Activated CD4-positive, alpha-beta memory T cell treated with anti-CD3 and anti-CD28 coated beads for 36 hours (primary cell): ENCODE data around the gene LRRN4. TPM values are rescaled to one million over a fixed set of nuclear protein-coding genes. Genes with fewer than 3 reads are reported as not detected.
A peak's percentile ranks its signal among the peaks of the same experiment; 100 is the strongest.

Source experiments
- CTCF ChIA-PET: fragments of 350-600 bp; sonication (Branson Sonifier 250); formaldehyde crosslinking; loops from one replicate; lab custom pipeline; 2021; ENCODE audit warnings: antibody characterized with exemption, inconsistent platforms; lab: Charles Lee
- POLR2A ChIA-PET: fragments of 350-600 bp; sonication (Branson Sonifier 250); formaldehyde crosslinking; loops from one replicate; lab custom pipeline; 2021; ENCODE audit warnings: antibody characterized with exemption; lab: Charles Lee
- DNase-seq: peaks from one replicate; pipeline ENCODE4 v3.0.0-alpha.2; 2020
- H3K27ac Mint-ChIP-seq: one replicate; pipeline ENCODE4 v1.8.0; 2021; ENCODE audit warnings: mixed read lengths
- H3K27me3 Mint-ChIP-seq: one replicate; pipeline ENCODE4 v1.8.0; 2021; ENCODE audit warnings: mixed read lengths
- H3K36me3 Mint-ChIP-seq: one replicate; pipeline ENCODE4 v1.8.0; 2021; ENCODE audit warnings: mixed read lengths
- H3K4me1 Mint-ChIP-seq: one replicate; pipeline ENCODE4 v1.8.0; 2021; ENCODE audit warnings: low read depth, mixed read lengths
- H3K4me3 Mint-ChIP-seq: one replicate; pipeline ENCODE4 v1.8.0; 2021; ENCODE audit warnings: mild to moderate bottlenecking, mixed read lengths
- H3K9me3 Mint-ChIP-seq: one replicate; pipeline ENCODE4 v1.8.0; 2021; ENCODE audit warnings: mixed read lengths
- intact Hi-C: fragments of 100-400 bp; cut with micrococcal nuclease; formaldehyde crosslinking; loops from one replicate; pipeline ENCODE4 v1.15.1; 2023
- total RNA-seq, 2 experiments: library from RNA; stranded (reverse); gene quantifications; one replicate each; pipeline ENCODE4 v1.2.3, GENCODE V29; 2021

The LRRN4 gene
- total RNA-seq, 2 experiments from 2014 or later = not detected

DNA sequence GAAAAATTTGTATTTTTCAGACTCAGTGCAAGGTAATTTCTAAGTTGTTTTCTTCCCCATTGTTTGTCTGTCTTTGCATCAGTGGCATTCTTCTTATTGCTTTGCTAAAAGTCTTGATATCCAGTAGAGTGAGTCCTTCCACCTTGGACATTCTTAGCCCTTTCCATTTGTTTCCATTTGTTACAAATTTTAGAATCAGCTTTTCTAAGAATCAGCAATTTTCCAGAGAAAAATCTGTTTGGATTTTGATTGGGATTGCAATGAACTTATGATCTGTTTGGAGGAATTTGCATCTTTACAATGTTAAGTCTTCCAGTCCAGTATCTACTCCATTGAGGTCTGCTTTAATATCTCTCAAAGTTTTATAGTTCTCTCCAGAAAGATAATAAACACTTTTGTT is 36.4 kb downstream of the LRRN4 start:
- Mint-ChIP-seq H3K36me3 (peaks cover 39% of the 10 kb centered on the region), H3K4me3 (no peak overlapping the region), H3K27ac (no peak overlapping the region), H3K9me3 (no peaks in the 10 kb centered on the region), H3K4me1 (peaks cover 24% of the 10 kb centered on the region), H3K27me3 (no peaks in the 10 kb centered on the region)
- ChIA-PET CTCF (no interaction called here), POLR2A (no interaction called here)
- DNase-seq = no peak
- intact Hi-C loops = no loop called here

DNA sequence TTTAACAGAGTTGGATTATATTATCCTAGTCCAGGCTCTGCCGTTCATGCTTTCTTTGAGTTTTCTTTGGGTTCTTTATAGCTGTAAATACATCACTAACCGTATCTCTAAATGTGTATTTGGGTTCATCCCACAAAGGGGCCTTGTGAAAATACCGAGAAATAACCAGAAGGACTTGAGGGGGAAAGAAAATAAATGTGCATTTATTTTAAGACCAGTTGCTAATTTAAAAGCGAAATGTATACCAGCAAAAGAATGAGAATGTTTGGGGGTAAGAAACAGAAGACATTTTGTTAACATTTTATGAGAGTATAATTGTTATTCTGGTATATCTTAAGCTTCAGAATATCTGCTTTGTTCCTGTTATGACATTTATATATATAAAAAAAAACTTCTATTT is 38.9 kb downstream of the LRRN4 start:
- intact Hi-C loops = no loop called here
- no peak for DNase-seq
- Mint-ChIP-seq H3K4me1 (peaks cover 28% of the 10 kb centered on the region), H3K9me3 (no peaks in the 10 kb centered on the region), H3K4me3 (no peak overlapping the region), H3K27ac (no peak overlapping the region), H3K36me3 (peaks cover 56% of the 10 kb centered on the region), H3K27me3 (no peaks in the 10 kb centered on the region)
- ChIA-PET CTCF (no interaction called here), POLR2A (no interaction called here)

DNA sequence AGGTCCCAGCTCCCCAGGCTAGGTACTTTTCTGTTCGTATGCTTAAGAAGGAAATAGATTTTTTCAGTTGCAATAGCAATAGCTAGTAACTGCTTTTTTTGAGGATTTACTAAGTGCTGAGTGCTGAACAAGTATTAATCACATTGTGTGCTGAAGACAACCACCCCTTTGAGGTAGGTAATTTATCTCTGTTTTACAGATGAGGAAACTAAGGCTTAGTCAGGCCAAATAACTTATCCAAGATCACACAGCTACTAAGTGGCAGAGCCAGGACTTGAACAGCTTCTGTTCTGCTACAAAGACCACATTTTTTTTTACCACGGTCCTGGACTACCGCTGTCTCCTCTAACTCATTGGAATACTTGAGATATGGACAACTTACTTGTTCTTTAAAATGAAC is 39.8 kb downstream of the LRRN4 start:
- Mint-ChIP-seq H3K4me1 (peaks cover 30% of the 10 kb centered on the region), H3K27ac (peak overlapping the region; percentile 14), H3K36me3 (peaks cover 58% of the 10 kb centered on the region), H3K4me3 (no peak overlapping the region), H3K27me3 (no peaks in the 10 kb centered on the region), H3K9me3 (no peaks in the 10 kb centered on the region)
- ChIA-PET CTCF (no interaction called here), POLR2A (no interaction called here)
- DNase-seq = no peak
- intact Hi-C loops = no loop called here

DNA sequence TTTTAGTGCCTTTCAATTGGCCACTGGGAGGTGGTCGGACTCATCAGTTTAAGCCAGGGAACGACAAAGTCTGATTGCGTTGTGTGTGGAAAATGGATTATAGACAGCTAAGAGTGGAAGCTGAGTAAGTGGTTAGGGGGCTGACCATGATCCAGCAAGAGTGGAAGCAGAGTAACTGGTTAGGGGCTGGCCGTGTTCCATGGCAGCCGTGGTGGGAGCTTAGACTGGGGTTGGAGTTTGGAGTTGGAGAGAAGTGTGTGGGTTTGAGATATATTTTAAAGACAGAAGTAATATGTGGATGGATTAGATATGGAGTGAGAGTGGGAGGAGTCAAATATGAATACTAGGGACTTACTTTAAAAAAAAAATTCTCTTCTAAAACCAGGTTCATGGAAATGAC is 41.7 kb downstream of the LRRN4 start:
- Mint-ChIP-seq H3K27me3 (no peaks in the 10 kb centered on the region), H3K4me3 (no peak overlapping the region), H3K36me3 (peaks cover 46% of the 10 kb centered on the region), H3K9me3 (no peaks in the 10 kb centered on the region), H3K4me1 (peaks cover 43% of the 10 kb centered on the region), H3K27ac (no peak overlapping the region)
- no peak for DNase-seq
- intact Hi-C loops = no loop called here
- POLR2A ChIA-PET = interaction anchor here (0.6 kb wide), 1 partner anchor 100 kb away, joined by 4 read pairs; no protein-coding TSS in a partner anchor
- CTCF ChIA-PET = no interaction called here

DNA sequence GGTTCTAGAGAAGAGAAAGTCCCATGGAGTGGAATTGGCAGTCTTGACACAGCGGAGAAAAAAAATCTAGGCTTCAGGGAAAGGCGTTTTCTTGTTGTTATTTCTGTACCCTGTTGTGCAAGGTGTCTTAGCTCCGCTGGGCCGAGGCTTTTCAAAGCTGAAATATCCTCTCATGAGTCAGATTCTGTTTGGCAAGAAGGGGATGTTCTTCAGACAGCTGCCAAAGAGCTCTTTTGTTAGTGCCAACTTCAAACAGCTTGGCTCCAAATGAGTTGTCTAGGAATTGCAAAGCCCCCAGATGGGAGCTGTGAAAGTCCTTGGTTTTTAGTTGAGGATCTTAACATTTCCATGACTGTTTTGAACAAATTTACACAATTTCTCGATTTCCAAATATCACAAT is 45.6 kb downstream of the LRRN4 start:
- no peaks in the 10 kb centered on the region for H3K27me3 Mint-ChIP-seq
- peak; percentile 13 for DNase-seq
- H3K9me3 Mint-ChIP-seq = no peaks in the 10 kb centered on the region
- ChIA-PET CTCF (interaction anchor here (1.4 to 1.5 kb wide), 2 partner anchors 12 to 480 kb away, joined by 3 to 7 read pairs; no protein-coding TSS in a partner anchor), POLR2A (no interaction called here)
- peaks cover 29% of the 10 kb centered on the region for H3K36me3 Mint-ChIP-seq
- no peak overlapping the region for H3K27ac Mint-ChIP-seq
- intact Hi-C loops = no loop called here
- H3K4me1 Mint-ChIP-seq = peaks cover 40% of the 10 kb centered on the region
- H3K4me3 Mint-ChIP-seq = peak overlapping the region; percentile 16

DNA sequence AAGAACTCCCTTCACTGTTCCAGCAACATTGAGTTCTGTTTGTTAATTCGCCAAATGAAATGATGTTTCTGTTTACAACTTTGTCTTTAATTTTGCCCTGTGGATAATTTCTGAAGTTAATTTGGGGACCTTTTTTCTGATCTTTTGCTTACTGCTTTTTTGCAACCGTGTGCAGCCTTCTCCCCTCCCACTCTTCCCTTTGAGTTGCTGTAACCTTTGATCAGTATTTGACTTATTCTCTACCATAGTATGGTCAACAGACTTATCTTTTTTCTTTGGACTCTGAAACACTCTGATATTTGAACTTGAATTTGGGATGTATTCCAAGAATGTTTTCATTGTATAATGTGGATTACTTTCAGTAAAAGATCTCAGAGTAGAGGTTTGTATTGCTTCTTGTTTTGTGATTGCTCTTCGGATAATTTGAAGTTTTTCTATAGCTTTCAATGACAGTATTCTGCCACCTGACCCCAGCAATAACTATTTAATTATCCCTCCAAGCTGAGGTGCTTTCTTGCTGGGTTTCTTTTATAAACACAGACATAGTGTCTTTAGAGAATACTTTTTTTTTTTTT is 46.2 kb downstream of the LRRN4 start:
- peaks cover 41% of the 10 kb centered on the region for H3K4me1 Mint-ChIP-seq
- no peaks in the 10 kb centered on the region for H3K27me3 Mint-ChIP-seq
- H3K9me3 Mint-ChIP-seq = no peaks in the 10 kb centered on the region
- H3K36me3 Mint-ChIP-seq = peaks cover 26% of the 10 kb centered on the region
- intact Hi-C loops = no loop called here
- no peak for DNase-seq
- H3K4me3 Mint-ChIP-seq = peak overlapping the region; percentile 97
- CTCF ChIA-PET = interaction anchor here (0.6 to 1.5 kb wide), 3 partner anchors 12 to 479 kb away, joined by 3 to 7 read pairs (median 3); no protein-coding TSS in a partner anchor
- POLR2A ChIA-PET = no interaction called here
- H3K27ac Mint-ChIP-seq = peak overlapping the region; percentile 32

DNA sequence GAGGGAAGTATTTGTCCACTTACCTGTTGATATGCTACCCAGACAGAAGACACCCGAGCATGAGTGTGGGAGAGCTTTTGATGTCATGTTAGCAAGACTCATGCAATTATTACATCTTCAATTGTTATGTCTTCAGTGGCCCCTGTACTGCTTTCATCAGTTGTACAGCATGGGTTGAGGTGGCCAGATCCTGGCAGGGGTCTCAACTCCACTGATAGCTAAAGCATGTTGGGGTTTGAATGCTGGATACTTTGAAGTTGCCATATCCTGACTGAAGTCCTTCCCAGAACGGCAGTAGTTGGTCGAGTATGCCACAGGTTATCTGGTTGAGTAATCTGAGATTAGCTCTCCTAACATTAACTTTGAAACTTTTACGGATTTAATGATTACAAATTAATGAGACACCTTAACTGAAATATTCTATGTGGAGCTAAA is 46.7 kb downstream of the LRRN4 start:
- no peaks in the 10 kb centered on the region for H3K9me3 Mint-ChIP-seq
- ChIA-PET POLR2A (no interaction called here), CTCF (interaction anchor here (0.6 to 1.5 kb wide), 3 partner anchors 11 to 478 kb away, joined by 3 to 7 read pairs (median 3); no protein-coding TSS in a partner anchor)
- H3K4me1 Mint-ChIP-seq = peaks cover 38% of the 10 kb centered on the region
- no peaks in the 10 kb centered on the region for H3K27me3 Mint-ChIP-seq
- intact Hi-C loops = no loop called here
- DNase-seq = peak; percentile 11
- peaks cover 21% of the 10 kb centered on the region for H3K36me3 Mint-ChIP-seq
- peak overlapping the region; percentile 32 for H3K27ac Mint-ChIP-seq
- H3K4me3 Mint-ChIP-seq = peak overlapping the region; percentile 97

DNA sequence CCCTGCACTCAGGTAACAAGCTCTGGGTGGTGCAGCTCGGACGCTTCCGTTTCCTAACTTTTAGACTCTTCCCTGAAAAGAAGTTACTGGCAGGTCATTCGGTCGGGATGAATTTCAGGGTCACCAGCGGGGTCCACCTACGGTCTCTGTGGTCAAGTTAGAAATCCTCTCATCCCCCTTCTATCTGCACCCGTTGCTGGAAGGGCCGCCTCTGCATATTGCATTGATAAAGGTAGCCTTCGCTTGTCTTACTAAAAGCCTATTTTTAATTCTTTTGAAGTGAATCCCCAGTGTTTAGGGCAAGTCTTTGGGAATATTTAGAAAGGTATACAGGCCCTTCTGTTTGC is 47.3 kb downstream of the LRRN4 start:
- Mint-ChIP-seq H3K27me3 (no peaks in the 10 kb centered on the region), H3K4me1 (peaks cover 36% of the 10 kb centered on the region), H3K36me3 (peaks cover 16% of the 10 kb centered on the region), H3K4me3 (peak overlapping the region; percentile 97), H3K27ac (peak overlapping the region; percentile 84), H3K9me3 (no peaks in the 10 kb centered on the region)
- peak; percentile 11 for DNase-seq
- intact Hi-C loops = no loop called here
- POLR2A ChIA-PET = no interaction called here
- CTCF ChIA-PET = interaction anchor here (1.5 kb wide), 1 partner anchor 478 kb away, joined by 7 read pairs; no protein-coding TSS in a partner anchor

DNA sequence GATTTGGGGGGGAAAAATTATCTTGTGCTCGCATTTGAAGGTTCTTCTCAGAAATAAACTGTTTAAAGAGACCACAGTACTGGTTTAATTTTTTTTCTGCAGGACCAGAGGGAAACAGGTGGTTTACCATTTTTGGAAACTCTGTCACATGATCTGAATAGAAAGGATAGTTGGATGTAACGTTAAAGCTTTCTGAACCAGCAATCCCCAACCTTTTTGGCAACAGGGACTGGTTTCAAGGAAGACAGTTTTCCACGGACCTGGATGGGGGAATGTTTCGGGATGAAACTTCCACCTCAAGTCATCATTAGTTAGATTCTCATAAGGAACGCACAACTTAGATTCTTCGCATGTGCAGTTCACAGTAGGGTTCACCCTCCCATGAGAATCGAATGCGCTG is 53.0 kb downstream of the LRRN4 start:
- H3K27me3 Mint-ChIP-seq = no peaks in the 10 kb centered on the region
- no peak overlapping the region for H3K4me3 Mint-ChIP-seq
- ChIA-PET POLR2A (interaction anchor here (0.6 kb wide), 1 partner anchor 19 kb away, joined by 3 read pairs; no protein-coding TSS in a partner anchor), CTCF (no interaction called here)
- DNase-seq = no peak
- H3K27ac Mint-ChIP-seq = no peak overlapping the region
- peaks cover 12% of the 10 kb centered on the region for H3K36me3 Mint-ChIP-seq
- no peaks in the 10 kb centered on the region for H3K9me3 Mint-ChIP-seq
- intact Hi-C loops = no loop called here
- H3K4me1 Mint-ChIP-seq = peaks cover 31% of the 10 kb centered on the region

DNA sequence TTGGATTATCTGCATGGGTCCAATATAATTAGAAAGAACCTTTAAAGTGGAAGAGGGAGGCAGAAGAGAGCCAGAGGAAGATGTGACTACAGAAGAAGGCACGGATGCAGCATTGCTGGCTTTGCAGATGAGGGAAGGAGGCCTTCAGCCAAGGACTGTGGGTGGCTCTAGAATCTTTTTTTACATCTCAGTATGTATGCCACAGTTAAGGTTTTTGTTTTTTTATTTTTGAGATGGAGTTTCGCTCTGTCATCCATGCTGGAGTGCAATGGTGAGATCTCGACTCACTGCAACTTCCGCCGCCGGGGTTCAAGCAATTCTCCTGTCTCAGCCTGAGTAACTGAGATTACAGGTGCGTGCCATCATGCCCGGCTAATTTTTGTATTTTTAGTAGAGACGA is 54.1 kb downstream of the LRRN4 start:
- H3K27me3 Mint-ChIP-seq = no peaks in the 10 kb centered on the region
- intact Hi-C loops = no loop called here
- H3K4me1 Mint-ChIP-seq = peaks cover 30% of the 10 kb centered on the region
- CTCF ChIA-PET = no interaction called here
- H3K36me3 Mint-ChIP-seq = peaks cover 22% of the 10 kb centered on the region
- H3K4me3 Mint-ChIP-seq = no peak overlapping the region
- no peaks in the 10 kb centered on the region for H3K9me3 Mint-ChIP-seq
- no peak overlapping the region for H3K27ac Mint-ChIP-seq
- POLR2A ChIA-PET = no interaction called here
- DNase-seq = no peak

DNA sequence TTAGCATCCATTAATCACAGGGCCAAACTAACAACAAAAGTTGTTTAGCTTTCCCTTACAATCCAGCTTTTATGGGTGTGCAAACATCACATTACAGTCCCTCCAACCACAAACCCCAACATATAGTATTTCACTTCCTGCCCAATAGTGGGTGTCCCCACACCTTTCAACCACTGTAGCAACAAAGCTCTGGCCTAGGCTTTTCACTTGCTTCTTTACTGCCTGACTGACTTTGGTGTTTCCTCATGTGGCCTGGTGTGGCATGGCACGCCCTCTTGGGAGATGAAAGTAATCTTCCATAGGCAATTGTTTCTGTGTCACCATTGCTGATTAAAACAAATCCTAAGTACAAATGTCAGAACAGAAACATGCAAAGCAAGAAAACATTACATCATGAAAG is 57.1 kb downstream of the LRRN4 start:
- peak; percentile 58 for DNase-seq
- peak overlapping the region; percentile 73 for H3K27ac Mint-ChIP-seq
- H3K4me3 Mint-ChIP-seq = no peak overlapping the region
- ChIA-PET POLR2A (interaction anchor here (1.4 kb wide), 1 partner anchor 46 kb away, joined by 4 read pairs; the partner anchor contains the start of genes MCM8 and TRMT6), CTCF (interaction anchor here (1.1 to 2.2 kb wide), 3 partner anchors 11 to 467 kb away, joined by 3 to 7 read pairs (median 3); no protein-coding TSS in a partner anchor)
- H3K36me3 Mint-ChIP-seq = peaks cover 27% of the 10 kb centered on the region
- intact Hi-C loops = loop anchor here (2.0 kb wide), 1 partner anchor 46 kb away; the partner anchor contains the start of genes MCM8 and TRMT6
- H3K27me3 Mint-ChIP-seq = no peaks in the 10 kb centered on the region
- H3K9me3 Mint-ChIP-seq = no peaks in the 10 kb centered on the region
- peaks cover 20% of the 10 kb centered on the region for H3K4me1 Mint-ChIP-seq

DNA sequence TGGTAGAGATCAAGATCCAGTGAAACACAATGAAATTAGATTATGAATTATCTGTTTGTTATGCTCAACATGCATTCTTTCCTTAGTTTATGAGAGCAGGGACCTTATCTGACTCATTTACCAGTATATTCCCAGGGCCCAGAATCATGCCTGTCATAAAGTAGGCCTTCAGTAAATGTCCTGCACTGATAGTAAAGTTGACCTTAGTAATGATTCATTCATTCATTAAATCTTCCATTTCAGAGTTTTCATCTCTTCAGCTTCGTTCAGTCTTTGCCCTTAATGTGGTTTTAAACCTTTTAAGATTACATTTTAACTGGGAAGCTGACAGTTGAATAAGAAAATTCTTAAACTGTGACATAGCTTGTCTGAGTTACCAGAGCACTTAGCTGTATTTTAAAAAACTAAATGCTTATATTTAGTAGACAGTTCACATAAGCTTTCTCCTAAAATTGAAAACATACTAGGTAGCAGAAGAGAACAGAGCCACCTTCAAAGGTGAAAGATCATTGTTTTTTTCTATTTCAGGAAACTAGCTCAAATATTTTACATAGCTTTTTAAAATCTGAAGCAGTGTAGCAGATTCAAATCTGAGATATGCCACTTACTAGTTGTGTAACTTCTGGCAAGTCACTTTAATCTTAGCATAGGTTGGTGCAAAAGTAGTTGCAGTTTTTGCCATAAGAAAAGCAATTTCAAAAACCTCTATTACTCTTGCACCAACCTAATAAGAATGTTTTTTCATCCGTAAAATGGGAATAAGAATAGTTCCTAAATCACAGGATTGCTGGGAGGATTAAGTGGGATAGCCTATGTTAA is 62.0 kb downstream of the LRRN4 start:
- Mint-ChIP-seq H3K4me3 (no peak overlapping the region), H3K27ac (no peak overlapping the region), H3K27me3 (no peaks in the 10 kb centered on the region), H3K9me3 (no peaks in the 10 kb centered on the region), H3K4me1 (peaks cover 8% of the 10 kb centered on the region), H3K36me3 (peaks cover 40% of the 10 kb centered on the region)
- CTCF ChIA-PET = interaction anchor here (1.1 kb wide), 1 partner anchor 27 kb away, joined by 3 read pairs; no protein-coding TSS in a partner anchor
- intact Hi-C loops = no loop called here
- no peak for DNase-seq
- POLR2A ChIA-PET = no interaction called here
